GM23338 (cell line): ENCODE results near the gene POU2AF2. TPM values are rescaled to one million over a fixed set of nuclear protein-coding genes. Genes with fewer than 3 reads are reported as not detected.

Source experiments
- ATAC-seq: fragments of 200-7000 bp; cut with Tn5 transposase; 3 replicates; pipeline ENCODE4 v1.9.1; 2020
- DNase-seq: peaks from one replicate; pipeline ENCODE4 v3.0.0-alpha.2; 2015; ENCODE audit warnings: low spot score
- H2AFZ ChIP-seq: fragments of 200-600 bp; sonication (generic); 2 replicates; pipeline ENCODE4 v1.8.0; 2016; ENCODE audit warnings: antibody characterized with exemption, mild to moderate bottlenecking, moderate library complexity
- H3F3A ChIP-seq: fragments of 200-600 bp; sonication (generic); replicated peaks from 2 replicates; pipeline ENCODE4 v1.8.0; 2017; ENCODE audit warnings: antibody characterized with exemption, mixed run types, low read depth
- H3K27ac ChIP-seq: fragments of 200-600 bp; sonication (generic); 2 replicates; pipeline ENCODE4 v1.6.1; 2016; ENCODE audit warnings: low read depth
- H3K27me3 ChIP-seq: fragments of 200-600 bp; sonication (generic); 2 replicates; pipeline ENCODE4 v1.8.0; 2016; ENCODE audit warnings: mild to moderate bottlenecking, mixed run types, moderate library complexity; ENCODE audit not compliant: insufficient read depth
- H3K36me3 ChIP-seq: fragments of 200-600 bp; sonication (generic); 2 replicates; pipeline ENCODE4 v1.8.0; 2016; ENCODE audit warnings: mild to moderate bottlenecking; ENCODE audit not compliant: insufficient read depth
- H3K4me1 ChIP-seq: fragments of 200-600 bp; sonication (generic); 2 replicates; pipeline ENCODE4 v1.8.0; 2016; ENCODE audit warnings: mild to moderate bottlenecking, moderate library complexity; ENCODE audit not compliant: insufficient read depth
- H3K4me2 ChIP-seq: fragments of 200-600 bp; sonication (generic); 2 replicates; pipeline ENCODE4 v1.7.1; 2017; ENCODE audit warnings: mixed run types
- H3K4me3 ChIP-seq: fragments of 200-600 bp; sonication (generic); 2 replicates; pipeline ENCODE4 v1.6.1; 2016; ENCODE audit warnings: mixed run types
- H3K79me2 ChIP-seq: fragments of 200-600 bp; sonication (generic); replicated peaks from 2 replicates; pipeline ENCODE4 v1.8.0; 2017; ENCODE audit warnings: mild to moderate bottlenecking; ENCODE audit not compliant: insufficient read depth
- H3K9me2 ChIP-seq: fragments of 200-600 bp; sonication (generic); 2 replicates; pipeline ENCODE4 v1.8.0; 2017; ENCODE audit not compliant: insufficient read depth
- H4K20me1 ChIP-seq: fragments of 200-600 bp; sonication (generic); replicated peaks from 2 replicates; pipeline ENCODE4 v1.8.0; 2017; ENCODE audit warnings: mild to moderate bottlenecking; ENCODE audit not compliant: insufficient read depth
- H3K27ac Mint-ChIP-seq: 2 replicates; pipeline ENCODE4 v1.8.0; 2020; ENCODE audit warnings: inconsistent platforms, mild to moderate bottlenecking, moderate library complexity, mixed read lengths
- H3K27me3 Mint-ChIP-seq: 3 replicates; pipeline ENCODE4 v1.8.0; 2022; ENCODE audit warnings: low read depth, mild to moderate bottlenecking, moderate library complexity, mixed read lengths, inconsistent platforms; ENCODE audit not compliant: insufficient read depth, poor library complexity
- H3K36me3 Mint-ChIP-seq: 3 replicates; pipeline ENCODE4 v1.8.0; 2021; ENCODE audit warnings: low read depth, mild to moderate bottlenecking, inconsistent platforms, moderate library complexity, mixed read lengths
- H3K4me1 Mint-ChIP-seq: 3 replicates; pipeline ENCODE4 v1.8.0; 2020; ENCODE audit warnings: mild to moderate bottlenecking, inconsistent platforms, mixed read lengths
- H3K4me3 Mint-ChIP-seq: 3 replicates; pipeline ENCODE4 v1.8.0; 2021; ENCODE audit warnings: moderate library complexity, mild to moderate bottlenecking, inconsistent platforms, mixed read lengths
- H3K9me3 Mint-ChIP-seq: 3 replicates; pipeline ENCODE4 v1.8.0; 2020; ENCODE audit warnings: moderate library complexity, mild to moderate bottlenecking, inconsistent platforms, mixed read lengths
- CREB1 ChIP-seq: fragments of 250-450 bp; sonication (Bioruptor Pico); IDR thresholded peaks from 2 replicates; pipeline ENCODE4 v1.5.0; 2020; ENCODE audit warnings: low read depth, mild to moderate bottlenecking, moderate library complexity
- CTCF ChIP-seq, 2 experiments: fragments of 200-600 bp in 1 of 2; sonication (generic) in 1 of 2; conservative IDR thresholded peaks; 2 replicates each; pipeline versions ENCODE4 v1.5.1 to v1.6.1; 2016 to 2017; ENCODE audit warnings: antibody characterized with exemption in 2 of 2, low read depth in 2 of 2, mild to moderate bottlenecking in 2 of 2, moderate library complexity in 1 of 2
- ETS1 ChIP-seq: IDR thresholded peaks from 2 replicates; pipeline ENCODE4 v1.6.1; 2016; ENCODE audit warnings: antibody characterized with exemption
- EZH2 ChIP-seq: fragments of 200-600 bp; sonication (generic); IDR thresholded peaks from one replicate; pipeline ENCODE4 v1.8.0; 2017; ENCODE audit warnings: antibody characterized with exemption, mild to moderate bottlenecking, low read depth; ENCODE audit not compliant: unreplicated experiment
- EZH2phosphoT487 ChIP-seq: fragments of 200-600 bp; sonication (generic); IDR thresholded peaks from one replicate; pipeline ENCODE4 v1.8.1; 2018; ENCODE audit warnings: antibody characterized with exemption; ENCODE audit not compliant: unreplicated experiment
- JUNB ChIP-seq: IDR thresholded peaks from one replicate; pipeline ENCODE4 v1.6.1; 2016; ENCODE audit warnings: antibody characterized with exemption; ENCODE audit not compliant: unreplicated experiment
- NANOG ChIP-seq: IDR thresholded peaks from 2 replicates; pipeline ENCODE4 v1.6.1; 2016; ENCODE audit warnings: antibody characterized with exemption, borderline replicate concordance
- POLR2AphosphoS5 ChIP-seq: IDR thresholded peaks from 2 replicates; pipeline ENCODE4 v1.6.1; 2016; ENCODE audit warnings: antibody characterized with exemption, low read depth
- STAT1 ChIP-seq: IDR thresholded peaks from one replicate; pipeline ENCODE4 v1.6.1; 2016; ENCODE audit warnings: antibody characterized with exemption; ENCODE audit not compliant: unreplicated experiment
- ZNF114 ChIP-seq: fragments of 250-450 bp; sonication (Bioruptor Pico); IDR thresholded peaks from 2 replicates; pipeline ENCODE4 v1.5.0; 2020; ENCODE audit warnings: mild to moderate bottlenecking, moderate library complexity
- ZNF331 ChIP-seq: fragments of 250-450 bp; sonication (Bioruptor Pico); IDR thresholded peaks from 2 replicates; pipeline ENCODE4 v1.5.0; 2020; ENCODE audit warnings: low read depth, mild to moderate bottlenecking, moderate library complexity
- polyA plus RNA-seq: library from polyadenylated mRNA; unstranded; fragments of >200 nt; fragmentation: Nextera tagmentation; extraction: Ambion mirVana; gene quantifications from 2 replicates; pipeline ENCODE4 v1.2.1, GENCODE V29; 2016
- total RNA-seq: library from RNA; depleted of rRNA; stranded (reverse); fragments of >200 nt; shearing (Covaris generic); gene quantifications from 2 replicates; pipeline ENCODE4 v1.2.3, GENCODE V29; 2014
- TF ChIP-seq, protein P1 (sequence below): fragments of 250-450 bp; sonication (Bioruptor Pico); IDR thresholded peaks from 2 replicates; pipeline ENCODE4 v1.5.0; 2020; ENCODE audit warnings: mild to moderate bottlenecking, moderate library complexity
- TF ChIP-seq, protein P2 (sequence below): IDR thresholded peaks from one replicate; pipeline ENCODE4 v1.6.1; 2018; ENCODE audit warnings: antibody characterized with exemption; ENCODE audit not compliant: unreplicated experiment

Gene POU2AF2
- total and polyA plus RNA-seq, 2 experiments from 2014 or later = not detected

- H3K4me3 ChIP-seq = no peak overlapping the region
- H3K36me3 Mint-ChIP-seq = no peaks in the 10 kb centered on the region; the same call in 2 of the 3 replicates
- H3F3A ChIP-seq = 0 out of 2 replicates have a peak, but pooled peaks cover 5% of the 10 kb centered on the region
- H3K4me2 ChIP-seq = no peak overlapping the region
- no peaks in the 10 kb centered on the region for H3K9me3 Mint-ChIP-seq
- H3K27ac Mint-ChIP-seq = no peak overlapping the region
- no peaks in the 10 kb centered on the region for H3K79me2 ChIP-seq
- TF ChIP-seq ETS1 (no peak), ZNF114 (CRISPR knock-in tag) (no peak), ZNF331 (CRISPR knock-in tag) (no peak), CREB1 (no peak), EZH2 (no peak), POLR2AphosphoS5 (no peak), NANOG (no peak), CTCF (conservative IDR thresholded peaks at IDR 0.05; ENCODE audit: low read depth in 2 of 2) (no peak), EZH2phosphoT487 (no peak), JUNB (no peak), STAT1 (no peak)
- TF ChIP-seq, protein P1, sequence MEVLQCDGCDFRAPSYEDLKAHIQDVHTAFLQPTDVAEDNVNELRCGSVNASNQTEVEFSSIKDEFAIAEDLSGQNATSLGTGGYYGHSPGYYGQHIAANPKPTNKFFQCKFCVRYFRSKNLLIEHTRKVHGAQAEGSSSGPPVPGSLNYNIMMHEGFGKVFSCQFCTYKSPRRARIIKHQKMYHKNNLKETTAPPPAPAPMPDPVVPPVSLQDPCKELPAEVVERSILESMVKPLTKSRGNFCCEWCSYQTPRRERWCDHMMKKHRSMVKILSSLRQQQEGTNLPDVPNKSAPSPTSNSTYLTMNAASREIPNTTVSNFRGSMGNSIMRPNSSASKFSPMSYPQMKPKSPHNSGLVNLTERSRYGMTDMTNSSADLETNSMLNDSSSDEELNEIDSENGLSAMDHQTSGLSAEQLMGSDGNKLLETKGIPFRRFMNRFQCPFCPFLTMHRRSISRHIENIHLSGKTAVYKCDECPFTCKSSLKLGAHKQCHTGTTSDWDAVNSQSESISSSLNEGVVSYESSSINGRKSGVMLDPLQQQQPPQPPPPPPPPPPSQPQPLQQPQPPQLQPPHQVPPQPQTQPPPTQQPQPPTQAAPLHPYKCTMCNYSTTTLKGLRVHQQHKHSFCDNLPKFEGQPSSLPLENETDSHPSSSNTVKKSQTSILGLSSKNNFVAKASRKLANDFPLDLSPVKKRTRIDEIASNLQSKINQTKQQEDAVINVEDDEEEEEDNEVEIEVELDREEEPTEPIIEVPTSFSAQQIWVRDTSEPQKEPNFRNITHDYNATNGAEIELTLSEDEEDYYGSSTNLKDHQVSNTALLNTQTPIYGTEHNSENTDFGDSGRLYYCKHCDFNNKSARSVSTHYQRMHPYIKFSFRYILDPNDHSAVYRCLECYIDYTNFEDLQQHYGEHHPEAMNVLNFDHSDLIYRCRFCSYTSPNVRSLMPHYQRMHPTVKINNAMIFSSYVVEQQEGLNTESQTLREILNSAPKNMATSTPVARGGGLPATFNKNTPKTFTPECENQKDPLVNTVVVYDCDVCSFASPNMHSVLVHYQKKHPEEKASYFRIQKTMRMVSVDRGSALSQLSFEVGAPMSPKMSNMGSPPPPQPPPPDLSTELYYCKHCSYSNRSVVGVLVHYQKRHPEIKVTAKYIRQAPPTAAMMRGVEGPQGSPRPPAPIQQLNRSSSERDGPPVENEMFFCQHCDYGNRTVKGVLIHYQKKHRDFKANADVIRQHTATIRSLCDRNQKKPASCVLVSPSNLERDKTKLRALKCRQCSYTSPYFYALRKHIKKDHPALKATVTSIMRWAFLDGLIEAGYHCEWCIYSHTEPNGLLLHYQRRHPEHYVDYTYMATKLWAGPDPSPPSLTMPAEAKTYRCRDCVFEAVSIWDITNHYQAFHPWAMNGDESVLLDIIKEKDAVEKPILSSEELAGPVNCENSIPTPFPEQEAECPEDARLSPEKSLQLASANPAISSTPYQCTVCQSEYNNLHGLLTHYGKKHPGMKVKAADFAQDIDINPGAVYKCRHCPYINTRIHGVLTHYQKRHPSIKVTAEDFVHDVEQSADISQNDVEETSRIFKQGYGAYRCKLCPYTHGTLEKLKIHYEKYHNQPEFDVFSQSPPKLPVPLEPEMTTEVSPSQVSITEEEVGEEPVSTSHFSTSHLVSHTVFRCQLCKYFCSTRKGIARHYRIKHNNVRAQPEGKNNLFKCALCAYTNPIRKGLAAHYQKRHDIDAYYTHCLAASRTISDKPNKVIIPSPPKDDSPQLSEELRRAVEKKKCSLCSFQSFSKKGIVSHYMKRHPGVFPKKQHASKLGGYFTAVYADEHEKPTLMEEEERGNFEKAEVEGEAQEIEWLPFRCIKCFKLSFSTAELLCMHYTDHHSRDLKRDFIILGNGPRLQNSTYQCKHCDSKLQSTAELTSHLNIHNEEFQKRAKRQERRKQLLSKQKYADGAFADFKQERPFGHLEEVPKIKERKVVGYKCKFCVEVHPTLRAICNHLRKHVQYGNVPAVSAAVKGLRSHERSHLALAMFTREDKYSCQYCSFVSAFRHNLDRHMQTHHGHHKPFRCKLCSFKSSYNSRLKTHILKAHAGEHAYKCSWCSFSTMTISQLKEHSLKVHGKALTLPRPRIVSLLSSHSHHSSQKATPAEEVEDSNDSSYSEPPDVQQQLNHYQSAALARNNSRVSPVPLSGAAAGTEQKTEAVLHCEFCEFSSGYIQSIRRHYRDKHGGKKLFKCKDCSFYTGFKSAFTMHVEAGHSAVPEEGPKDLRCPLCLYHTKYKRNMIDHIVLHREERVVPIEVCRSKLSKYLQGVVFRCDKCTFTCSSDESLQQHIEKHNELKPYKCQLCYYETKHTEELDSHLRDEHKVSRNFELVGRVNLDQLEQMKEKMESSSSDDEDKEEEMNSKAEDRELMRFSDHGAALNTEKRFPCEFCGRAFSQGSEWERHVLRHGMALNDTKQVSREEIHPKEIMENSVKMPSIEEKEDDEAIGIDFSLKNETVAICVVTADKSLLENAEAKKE (CRISPR knock-in tag) = no peak
- TF ChIP-seq, protein P2, sequence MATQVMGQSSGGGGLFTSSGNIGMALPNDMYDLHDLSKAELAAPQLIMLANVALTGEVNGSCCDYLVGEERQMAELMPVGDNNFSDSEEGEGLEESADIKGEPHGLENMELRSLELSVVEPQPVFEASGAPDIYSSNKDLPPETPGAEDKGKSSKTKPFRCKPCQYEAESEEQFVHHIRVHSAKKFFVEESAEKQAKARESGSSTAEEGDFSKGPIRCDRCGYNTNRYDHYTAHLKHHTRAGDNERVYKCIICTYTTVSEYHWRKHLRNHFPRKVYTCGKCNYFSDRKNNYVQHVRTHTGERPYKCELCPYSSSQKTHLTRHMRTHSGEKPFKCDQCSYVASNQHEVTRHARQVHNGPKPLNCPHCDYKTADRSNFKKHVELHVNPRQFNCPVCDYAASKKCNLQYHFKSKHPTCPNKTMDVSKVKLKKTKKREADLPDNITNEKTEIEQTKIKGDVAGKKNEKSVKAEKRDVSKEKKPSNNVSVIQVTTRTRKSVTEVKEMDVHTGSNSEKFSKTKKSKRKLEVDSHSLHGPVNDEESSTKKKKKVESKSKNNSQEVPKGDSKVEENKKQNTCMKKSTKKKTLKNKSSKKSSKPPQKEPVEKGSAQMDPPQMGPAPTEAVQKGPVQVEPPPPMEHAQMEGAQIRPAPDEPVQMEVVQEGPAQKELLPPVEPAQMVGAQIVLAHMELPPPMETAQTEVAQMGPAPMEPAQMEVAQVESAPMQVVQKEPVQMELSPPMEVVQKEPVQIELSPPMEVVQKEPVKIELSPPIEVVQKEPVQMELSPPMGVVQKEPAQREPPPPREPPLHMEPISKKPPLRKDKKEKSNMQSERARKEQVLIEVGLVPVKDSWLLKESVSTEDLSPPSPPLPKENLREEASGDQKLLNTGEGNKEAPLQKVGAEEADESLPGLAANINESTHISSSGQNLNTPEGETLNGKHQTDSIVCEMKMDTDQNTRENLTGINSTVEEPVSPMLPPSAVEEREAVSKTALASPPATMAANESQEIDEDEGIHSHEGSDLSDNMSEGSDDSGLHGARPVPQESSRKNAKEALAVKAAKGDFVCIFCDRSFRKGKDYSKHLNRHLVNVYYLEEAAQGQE = no peak
- H4K20me1 ChIP-seq = no peaks in the 10 kb centered on the region
- no peak for DNase-seq
- H3K4me3 Mint-ChIP-seq = no peak overlapping the region
- H3K4me1 ChIP-seq = peaks cover 22% of the 10 kb centered on the region
- no peak overlapping the region for H3K27ac ChIP-seq
- no peaks in the 10 kb centered on the region for H3K9me2 ChIP-seq
- H3K27me3 ChIP-seq = peaks cover 35% of the 10 kb centered on the region
- H2AFZ ChIP-seq = no peak overlapping the region
- H3K36me3 ChIP-seq = no peaks in the 10 kb centered on the region
- ATAC-seq = no peak
- peaks cover 30% of the 10 kb centered on the region for H3K27me3 Mint-ChIP-seq
- peaks cover 37% of the 10 kb centered on the region for H3K4me1 Mint-ChIP-seq
Observed at GRCh38 chr11:111301004-111301841, 55.7 kb downstream of the POU2AF2 start.
